Measurements from ENCODE around the gene TESMIN. TPM values are rescaled to one million over a fixed set of nuclear protein-coding genes. Genes with fewer than 3 reads are reported as not detected.

TESMIN gene
- total RNA-seq, 1 donor from 2014 or later: 1.1 TPM

- no peak for FAIRE-seq
- no peaks in the 10 kb centered on the region for H3K9me3 ChIP-seq (ENCODE audit: insufficient read depth, low read depth, low read length)
- H3K27ac Mint-ChIP-seq (ENCODE audit: unreplicated experiment): no peak overlapping the region
- H3K36me3 Mint-ChIP-seq (ENCODE audit: low read depth, unreplicated experiment): peaks cover 5% of the 10 kb centered on the region
- no peak overlapping the region for H3K4me3 Mint-ChIP-seq (ENCODE audit: unreplicated experiment)
- H3K27ac ChIP-seq (ENCODE audit: low read depth, low read length): no peak overlapping the region
- peaks cover under 1% of the 10 kb centered on the region for H3K9me3 Mint-ChIP-seq (ENCODE audit: unreplicated experiment)
- H3K79me2 ChIP-seq (ENCODE audit: insufficient read depth, low read length): no peaks in the 10 kb centered on the region
- H3K4me1 ChIP-seq (ENCODE audit: insufficient read depth, low read length): no peaks in the 10 kb centered on the region
- DNase-seq (ENCODE audit: low read depth): no peak
- no peak for TF ChIP-seq EZH2 (IDR thresholded peaks at IDR 0.05; ENCODE audit: insufficient read depth, low read length)
- TF ChIP-seq CTCF (IDR thresholded peaks at IDR 0.05; ENCODE audit: insufficient read depth, low read depth, low read length): no peak
- H3K4me1 Mint-ChIP-seq (ENCODE audit: low read depth, unreplicated experiment): peaks cover 4% of the 10 kb centered on the region
- H3K4me3 ChIP-seq (ENCODE audit: insufficient read depth, low read depth, low read length): no peak overlapping the region
- no peak overlapping the region for H2AFZ ChIP-seq (ENCODE audit: low read depth, low read length)
- no peaks in the 10 kb centered on the region for H4K20me1 ChIP-seq (ENCODE audit: insufficient read depth, low read length)
- no peak overlapping the region for H3K9ac ChIP-seq (ENCODE audit: low read length)
- no peaks in the 10 kb centered on the region for H3K36me3 ChIP-seq (ENCODE audit: insufficient read depth, low read length)
- peaks cover 20% of the 10 kb centered on the region for H3K27me3 ChIP-seq (ENCODE audit: insufficient read depth, low read length)
- peaks cover 24% of the 10 kb centered on the region for H3K27me3 Mint-ChIP-seq (ENCODE audit: low read depth, unreplicated experiment)
- no peak overlapping the region for H3K4me2 ChIP-seq (ENCODE audit: low read length)
Measured at GRCh38 chr11:68734111-68734510, 17.2 kb downstream of the TESMIN start.

GRCh38 chr11:68727783-68728182, 23.5 kb downstream of the TESMIN start:
- Mint-ChIP-seq H3K36me3 (ENCODE audit: low read depth, unreplicated experiment) (peaks cover 5% of the 10 kb centered on the region), H3K4me3 (ENCODE audit: unreplicated experiment) (no peak overlapping the region), H3K27me3 (ENCODE audit: low read depth, unreplicated experiment) (peaks cover 47% of the 10 kb centered on the region), H3K4me1 (ENCODE audit: low read depth, unreplicated experiment) (no peaks in the 10 kb centered on the region), H3K9me3 (ENCODE audit: unreplicated experiment) (peaks cover 4% of the 10 kb centered on the region), H3K27ac (ENCODE audit: unreplicated experiment) (no peak overlapping the region)
- no peaks in the 10 kb centered on the region for H4K20me1 ChIP-seq (ENCODE audit: insufficient read depth, low read length)
- TF ChIP-seq EZH2 (IDR thresholded peaks at IDR 0.05; ENCODE audit: insufficient read depth, low read length): no peak
- no peak for TF ChIP-seq CTCF (IDR thresholded peaks at IDR 0.05; ENCODE audit: insufficient read depth, low read depth, low read length)
- H3K4me1 ChIP-seq (ENCODE audit: insufficient read depth, low read length): no peaks in the 10 kb centered on the region
- FAIRE-seq: no peak
- no peaks in the 10 kb centered on the region for H3K36me3 ChIP-seq (ENCODE audit: insufficient read depth, low read length)
- H3K79me2 ChIP-seq (ENCODE audit: insufficient read depth, low read length): no peaks in the 10 kb centered on the region
- H3K27ac ChIP-seq (ENCODE audit: low read depth, low read length): no peak overlapping the region
- no peak overlapping the region for H3K9ac ChIP-seq (ENCODE audit: low read length)
- peaks cover 47% of the 10 kb centered on the region for H3K27me3 ChIP-seq (ENCODE audit: insufficient read depth, low read length)
- H3K4me2 ChIP-seq (ENCODE audit: low read length): no peak overlapping the region
- DNase-seq (ENCODE audit: low read depth): no peak
- no peak overlapping the region for H3K4me3 ChIP-seq (ENCODE audit: insufficient read depth, low read depth, low read length)
- no peak overlapping the region for H2AFZ ChIP-seq (ENCODE audit: low read depth, low read length)
- H3K9me3 ChIP-seq (ENCODE audit: insufficient read depth, low read depth, low read length): no peaks in the 10 kb centered on the region

- Mint-ChIP-seq H3K4me1 (ENCODE audit: low read depth, unreplicated experiment) (no peaks in the 10 kb centered on the region), H3K4me3 (ENCODE audit: unreplicated experiment) (no peak overlapping the region), H3K27ac (ENCODE audit: unreplicated experiment) (no peak overlapping the region), H3K9me3 (ENCODE audit: unreplicated experiment) (peaks cover 17% of the 10 kb centered on the region), H3K27me3 (ENCODE audit: low read depth, unreplicated experiment) (peaks cover 35% of the 10 kb centered on the region), H3K36me3 (ENCODE audit: low read depth, unreplicated experiment) (peaks cover 2% of the 10 kb centered on the region)
- Histone ChIP-seq H3K4me3 (ENCODE audit: insufficient read depth, low read depth, low read length) (no peak overlapping the region), H3K4me1 (ENCODE audit: insufficient read depth, low read length) (no peaks in the 10 kb centered on the region), H3K27ac (ENCODE audit: low read depth, low read length) (no peak overlapping the region), H3K36me3 (ENCODE audit: insufficient read depth, low read length) (no peaks in the 10 kb centered on the region), H3K4me2 (ENCODE audit: low read length) (no peak overlapping the region), H3K9ac (ENCODE audit: low read length) (no peak overlapping the region), H3K79me2 (ENCODE audit: insufficient read depth, low read length) (no peaks in the 10 kb centered on the region), H2AFZ (ENCODE audit: low read depth, low read length) (no peak overlapping the region), H4K20me1 (ENCODE audit: insufficient read depth, low read length) (no peaks in the 10 kb centered on the region), H3K9me3 (ENCODE audit: insufficient read depth, low read depth, low read length) (peaks cover 4% of the 10 kb centered on the region), H3K27me3 (ENCODE audit: insufficient read depth, low read length) (peaks cover 43% of the 10 kb centered on the region)
- FAIRE-seq (no peak), DNase-seq (ENCODE audit: low read depth) (no peak)
- TF ChIP-seq CTCF (IDR thresholded peaks at IDR 0.05; ENCODE audit: insufficient read depth, low read depth, low read length) (no peak), EZH2 (IDR thresholded peaks at IDR 0.05; ENCODE audit: insufficient read depth, low read length) (no peak)
Measured at GRCh38 chr11:68724293-68724692, 27.0 kb downstream of the TESMIN start.
